HCT116 (cell line): ENCODE measurements around the gene TJAP1.

Experiments used
- CTCF ChIP-seq, 3 experiments: fragments of 200-600 bp in 1 of 3; sonication (generic) in 1 of 3; IDR thresholded peaks in 2 of 3; conservative IDR thresholded peaks in 1 of 3; 2 replicates each; pipeline ENCODE4 v1.5.1; 2012 to 2017; ENCODE audit warnings: low read depth in 2 of 3, low read length in 2 of 3, antibody characterized with exemption in 1 of 3, borderline replicate concordance in 1 of 3, control low read depth in 1 of 3, mild to moderate bottlenecking in 1 of 3, mixed read lengths in 1 of 3, mixed run types in 1 of 3, moderate library complexity in 1 of 3; ENCODE audit not compliant: insufficient read depth in 1 of 3
- EZH2 ChIP-seq: fragments of 200-600 bp; sonication (generic); IDR thresholded peaks from 2 replicates; pipeline ENCODE4 v1.6.1; 2017; ENCODE audit warnings: antibody characterized with exemption, mixed run types
- POLR2AphosphoS5 ChIP-seq: IDR thresholded peaks from 2 replicates; pipeline ENCODE4 v1.6.1; 2011; ENCODE audit warnings: mild to moderate bottlenecking, low read depth, low read length, moderate library complexity

GRCh38 chr6:43497129-43497396, 19.7 kb downstream of the TJAP1 start:
- TF ChIP-seq CTCF (IDR thresholded peaks at IDR 0.05 in 2 of 3, conservative IDR thresholded peaks at IDR 0.05 in 1 of 3; ENCODE audit: borderline replicate concordance in 1 of 3, insufficient read depth in 1 of 3, low read depth in 2 of 3, low read length in 2 of 3) (no peak), EZH2 (no peak), POLR2AphosphoS5 (no peak)
